HEK293T (cell line): ENCODE data around the gene VAV3.

Experiments used
- ARNT ChIP-seq: fragments of 450-650 bp; IDR thresholded peaks from 2 replicates; pipeline ENCODE4 v1.6.1; 2017; ENCODE audit warnings: mild to moderate bottlenecking
- BHLHE40 ChIP-seq: fragments of 450-650 bp; IDR thresholded peaks from 2 replicates; pipeline ENCODE4 v1.6.1; 2016; ENCODE audit warnings: mild to moderate bottlenecking, moderate library complexity, borderline replicate concordance
- CTBP1 ChIP-seq: fragments of 450-650 bp; IDR thresholded peaks from 2 replicates; pipeline ENCODE4 v1.6.1; 2016; ENCODE audit warnings: borderline replicate concordance
- ELF4 ChIP-seq: fragments of 450-650 bp; IDR thresholded peaks from 2 replicates; pipeline ENCODE4 v1.6.1; 2017; ENCODE audit warnings: antibody characterized with exemption
- FOXA1 ChIP-seq: fragments of 450-650 bp; IDR thresholded peaks from 2 replicates; pipeline ENCODE4 v1.6.1; 2016; ENCODE audit warnings: mild to moderate bottlenecking
- FOXK2 ChIP-seq: fragments of 450-650 bp; IDR thresholded peaks from 2 replicates; pipeline ENCODE4 v1.6.1; 2016; ENCODE audit warnings: mild to moderate bottlenecking
- HDGF ChIP-seq: fragments of 450-650 bp; IDR thresholded peaks from 2 replicates; pipeline ENCODE4 v1.6.1; 2017; ENCODE audit warnings: antibody characterized with exemption, borderline replicate concordance
- LEF1 ChIP-seq: fragments of 450-650 bp; IDR thresholded peaks from 2 replicates; pipeline ENCODE4 v1.6.1; 2017; ENCODE audit warnings: mild to moderate bottlenecking, borderline replicate concordance
- NFRKB ChIP-seq: fragments of 450-650 bp; IDR thresholded peaks from 2 replicates; pipeline ENCODE4 v1.6.1; 2016; ENCODE audit warnings: mild to moderate bottlenecking, moderate library complexity
- SP1 ChIP-seq: fragments of 450-650 bp; IDR thresholded peaks from 2 replicates; pipeline ENCODE4 v1.6.1; 2017
- SUZ12 ChIP-seq: fragments of 450-650 bp; IDR thresholded peaks from 2 replicates; pipeline ENCODE4 v1.6.1; 2016; ENCODE audit warnings: mild to moderate bottlenecking
- TARDBP ChIP-seq: fragments of 450-650 bp; IDR thresholded peaks from 2 replicates; pipeline ENCODE4 v1.6.1; 2016
- ZNF384 ChIP-seq: fragments of 450-650 bp; IDR thresholded peaks from 2 replicates; pipeline ENCODE4 v1.6.1; 2016
- TF ChIP-seq, protein P1 (sequence below): fragments of 450-650 bp; IDR thresholded peaks from 2 replicates; pipeline ENCODE4 v1.6.1; 2016

DNA sequence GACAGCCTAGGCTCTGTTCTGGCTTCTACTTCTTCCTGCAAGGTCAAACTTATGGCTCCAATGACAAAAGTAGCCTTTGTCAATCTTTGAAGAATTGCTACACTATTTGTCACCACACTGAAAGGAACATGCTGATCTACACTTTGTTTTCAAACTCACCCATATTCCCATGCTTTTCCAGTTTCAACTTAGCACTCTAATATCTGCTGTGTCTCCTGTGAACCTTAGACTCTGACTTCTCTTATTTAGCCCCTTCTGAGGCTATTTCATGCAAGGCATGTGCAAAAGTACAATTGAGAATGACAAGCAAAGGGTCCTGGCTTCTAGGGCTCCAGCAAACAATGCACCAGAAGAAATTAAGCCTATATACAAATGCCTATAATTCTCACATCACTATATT, 374.9 kb downstream of the VAV3 start:
- TF ChIP-seq LEF1 (no peak), SP1 (no peak), FOXK2 (no peak), ELF4 (no peak), FOXA1 (no peak), TARDBP (no peak), ZNF384 (no peak), CTBP1 (no peak), ARNT (no peak), SUZ12 (no peak), BHLHE40 (no peak), NFRKB (no peak), HDGF (no peak)
- TF ChIP-seq, protein P1, sequence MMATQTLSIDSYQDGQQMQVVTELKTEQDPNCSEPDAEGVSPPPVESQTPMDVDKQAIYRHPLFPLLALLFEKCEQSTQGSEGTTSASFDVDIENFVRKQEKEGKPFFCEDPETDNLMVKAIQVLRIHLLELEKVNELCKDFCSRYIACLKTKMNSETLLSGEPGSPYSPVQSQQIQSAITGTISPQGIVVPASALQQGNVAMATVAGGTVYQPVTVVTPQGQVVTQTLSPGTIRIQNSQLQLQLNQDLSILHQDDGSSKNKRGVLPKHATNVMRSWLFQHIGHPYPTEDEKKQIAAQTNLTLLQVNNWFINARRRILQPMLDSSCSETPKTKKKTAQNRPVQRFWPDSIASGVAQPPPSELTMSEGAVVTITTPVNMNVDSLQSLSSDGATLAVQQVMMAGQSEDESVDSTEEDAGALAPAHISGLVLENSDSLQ: no peak
